Activated T-cell treated with anti-CD3 and anti-CD28 coated beads for 1 hour (primary cell): ENCODE results near the gene ERVV-1.
"Not testable (repeated sequence)": the region's sequence is repeated elsewhere in the genome, so short reads cannot be mapped to it uniquely, and the experiment has no call there.

Experiments
- DNase-seq: peaks from one replicate; pipeline ENCODE4 v3.0.0-alpha.2; 2020; ENCODE audit warnings: low read depth

The ERVV-1 gene

DNA sequence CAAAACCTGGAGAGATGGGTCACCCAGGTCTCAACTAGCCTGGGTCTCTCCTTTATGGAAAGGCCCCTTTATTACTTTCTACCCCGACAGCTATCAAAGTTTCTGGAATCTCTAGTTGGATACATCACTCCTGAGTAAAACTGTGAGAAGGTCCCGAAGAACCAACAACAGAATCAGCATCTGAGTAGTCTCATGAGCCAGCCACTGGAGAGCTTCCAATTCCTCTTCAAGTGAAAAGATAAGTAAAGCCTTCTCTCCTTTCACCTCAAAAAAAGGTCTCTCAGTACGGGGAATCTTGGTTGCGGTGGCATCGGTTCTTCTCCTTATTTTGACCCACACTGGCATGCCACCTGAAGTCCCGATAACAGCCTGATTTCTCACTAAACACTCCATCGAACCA is at the start of gene ERVV-1:
TSS of gene ERVV-1 (plus strand) at position 301 of the 400 bp plus-strand sequence. CDS start 170 bp downstream, outside the sequence.
- DNase-seq, result no peak

GRCh38 chr19:52967772-52968171 is 45.9 kb upstream of the ERVV-1 start:
- no peak for DNase-seq

DNA sequence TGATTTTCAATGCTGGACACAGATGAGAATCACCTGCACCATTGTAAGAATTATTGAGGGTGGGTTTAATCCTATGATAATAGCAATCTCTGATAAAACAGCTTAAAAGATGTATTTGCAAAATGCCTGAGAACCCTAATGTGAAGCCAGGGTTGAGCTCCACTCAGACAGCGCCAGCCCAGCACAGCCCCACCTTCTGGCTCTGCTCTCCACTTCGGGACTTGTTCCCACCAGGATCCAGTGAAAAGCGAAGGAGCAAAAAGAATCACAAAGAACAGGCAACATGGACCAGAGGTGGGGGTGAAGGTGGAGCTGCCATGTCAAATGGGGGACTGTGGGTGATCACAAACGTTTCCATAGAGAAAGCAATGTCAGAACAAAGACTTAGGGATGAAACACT is 32.4 kb upstream of the ERVV-1 start:
- no peak for DNase-seq

- not testable (repeated sequence) for DNase-seq
Observed at GRCh38 chr19:52983167-52983566, 30.6 kb upstream of the ERVV-1 start.

GRCh38 chr19:52987221-52987620 is 26.5 kb upstream of the ERVV-1 start:
- DNase-seq, result no peak

DNA sequence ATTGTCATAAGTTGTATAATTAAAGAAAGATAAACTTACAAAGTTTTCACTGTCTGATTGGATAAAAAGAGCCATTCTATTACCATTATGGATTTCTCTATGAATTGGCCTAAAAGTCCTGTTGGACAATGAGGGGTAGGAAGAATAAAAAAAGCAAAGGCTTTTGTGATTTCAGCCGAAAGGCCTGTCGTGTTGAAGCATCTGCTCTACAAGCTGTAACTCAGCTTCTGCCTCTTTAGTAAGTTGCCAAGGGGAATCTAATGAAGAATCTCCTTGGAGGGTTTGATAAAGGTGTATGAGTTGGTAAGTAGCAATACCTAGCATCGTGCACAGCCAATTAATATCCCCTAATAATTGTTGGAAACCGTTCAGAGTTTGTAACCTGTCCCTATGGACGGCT is 25.2 kb upstream of the ERVV-1 start:
- DNase-seq, result no peak

GRCh38 chr19:52990759-52991418 is 22.8 kb upstream of the ERVV-1 start:
- DNase-seq, result no peak

DNA sequence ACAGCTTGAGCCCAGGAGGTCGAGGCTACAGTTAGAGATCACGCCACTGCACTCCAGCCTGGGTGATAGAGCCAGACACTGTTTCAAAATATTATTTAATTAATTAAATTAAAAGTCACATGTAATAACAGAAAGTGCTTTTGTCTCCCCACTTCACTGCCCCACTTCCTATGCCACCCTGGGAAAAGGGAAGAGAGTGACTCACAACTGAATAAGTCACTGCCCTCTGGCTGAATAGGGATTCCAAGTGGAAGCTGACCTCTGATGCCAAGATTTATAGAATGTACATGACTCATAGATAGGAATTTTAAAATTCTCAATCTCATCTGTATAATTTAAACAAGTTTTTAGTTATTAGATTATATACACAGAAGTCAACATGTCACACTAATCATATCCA is 22.2 kb upstream of the ERVV-1 start:
- no peak for DNase-seq

- DNase-seq, result peak; percentile 1
Observed at GRCh38 chr19:52992109-52993004, 21.4 kb upstream of the ERVV-1 start.

DNA sequence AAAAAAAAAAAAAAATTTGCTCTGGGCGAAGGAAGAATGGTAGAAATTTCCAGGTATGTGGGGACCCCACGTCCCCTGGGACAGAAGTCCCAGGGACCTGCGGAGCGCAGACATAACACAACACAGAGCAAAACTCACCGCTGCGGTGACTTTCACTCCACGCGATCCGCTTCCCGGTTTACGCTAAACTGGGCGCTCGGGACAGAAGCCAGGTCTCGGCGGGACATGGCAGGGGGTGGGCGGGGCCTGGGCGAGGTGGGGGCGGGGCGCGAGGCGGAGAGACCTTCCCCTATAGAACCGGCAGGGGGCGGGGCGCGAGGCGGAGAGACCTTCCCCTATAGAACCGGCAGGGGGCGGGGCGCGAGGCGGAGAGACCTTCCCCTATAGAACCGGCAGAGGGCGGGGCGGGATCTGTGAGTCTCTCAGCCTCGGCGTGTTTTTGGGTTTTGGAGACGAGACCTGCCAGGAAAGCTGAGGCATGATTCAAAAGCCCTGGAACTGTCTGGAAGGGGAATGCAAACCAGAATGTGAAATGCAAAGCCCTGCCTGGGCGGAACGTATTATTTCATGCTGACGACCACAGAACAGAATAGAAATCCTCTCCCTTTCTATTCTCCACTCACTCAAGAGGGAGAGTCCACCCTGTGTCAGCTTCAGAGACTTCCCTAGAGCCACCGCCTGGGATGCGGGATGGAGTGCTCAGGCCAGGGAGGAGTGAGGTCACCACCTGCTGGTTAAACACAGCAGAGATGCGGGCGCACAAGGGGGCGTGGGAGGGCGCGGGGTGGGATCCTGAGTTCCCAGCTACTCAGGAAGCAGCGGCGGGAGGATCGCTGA is 20.2 kb upstream of the ERVV-1 start:
- DNase-seq, result peak; percentile 67

DNA sequence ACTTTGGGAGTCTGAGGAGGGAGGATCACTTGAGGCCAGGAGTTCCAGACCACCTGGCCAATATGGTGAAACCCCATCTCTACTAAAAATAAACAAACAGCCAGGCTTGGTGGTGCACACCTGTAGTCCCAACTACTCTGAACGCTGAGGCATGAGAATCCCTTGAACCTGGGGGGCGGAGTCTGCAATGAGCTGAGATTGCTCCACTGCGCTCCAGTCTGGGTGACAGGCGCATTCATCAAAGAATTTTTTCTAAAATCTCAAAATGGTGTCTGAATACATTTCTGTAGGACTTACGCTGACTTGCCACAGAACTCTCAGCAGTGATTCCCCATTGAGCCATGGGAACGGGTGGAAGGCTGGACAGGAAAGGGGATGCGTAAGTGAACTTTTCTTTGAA is 18.0 kb upstream of the ERVV-1 start:
- no peak for DNase-seq

- no peak for DNase-seq
Observed at GRCh38 chr19:52997975-52998374, 15.7 kb upstream of the ERVV-1 start.

DNA sequence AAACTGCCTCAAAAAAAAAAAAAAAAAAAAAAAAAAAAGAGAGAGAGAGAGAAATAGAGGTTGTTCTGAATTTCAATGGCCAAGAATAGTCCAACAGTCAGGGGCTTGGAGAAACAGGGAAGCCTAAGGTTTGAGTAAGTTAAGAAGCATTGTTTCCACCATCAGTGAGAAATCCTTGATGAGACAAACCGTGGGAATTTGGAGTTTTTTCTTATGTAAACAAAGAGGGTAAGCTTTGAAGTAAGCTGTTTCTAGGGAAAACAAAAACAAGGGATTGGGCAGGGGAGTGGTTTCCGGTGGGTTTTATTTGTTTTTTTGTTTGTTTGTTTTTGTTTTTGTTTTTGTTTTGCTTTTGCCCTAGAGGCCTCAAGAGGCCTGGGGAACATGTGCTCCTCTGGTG is 11.2 kb upstream of the ERVV-1 start:
- DNase-seq, result no peak

GRCh38 chr19:53004242-53004641 is 9.5 kb upstream of the ERVV-1 start:
- no peak for DNase-seq

DNA sequence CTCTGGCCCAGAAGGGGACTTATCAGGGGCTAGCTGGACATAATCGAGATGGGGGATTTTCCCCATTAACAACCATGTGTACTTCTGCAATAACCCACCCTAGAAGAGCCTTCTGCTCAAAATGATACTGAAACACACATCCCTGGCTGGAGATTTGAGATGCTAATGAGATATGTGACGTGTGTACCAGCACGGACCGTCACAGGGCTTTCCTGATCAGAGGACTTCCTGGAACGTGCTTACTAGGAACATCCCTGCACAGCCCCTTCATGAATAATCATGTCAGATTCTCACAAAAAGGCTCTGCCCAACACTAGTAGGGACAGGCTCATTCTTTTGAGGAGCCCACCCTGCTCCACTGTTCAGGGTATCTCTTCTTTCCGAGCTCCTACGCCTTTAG is 6.5 kb upstream of the ERVV-1 start:
- DNase-seq, result no peak

- no peak for DNase-seq
Observed at GRCh38 chr19:53007606-53008005, 6.1 kb upstream of the ERVV-1 start.

- no peak for DNase-seq
Observed at GRCh38 chr19:53008061-53008778, 5.5 kb upstream of the ERVV-1 start.

GRCh38 chr19:53010494-53010893 is 3.2 kb upstream of the ERVV-1 start:
- no peak for DNase-seq

DNA sequence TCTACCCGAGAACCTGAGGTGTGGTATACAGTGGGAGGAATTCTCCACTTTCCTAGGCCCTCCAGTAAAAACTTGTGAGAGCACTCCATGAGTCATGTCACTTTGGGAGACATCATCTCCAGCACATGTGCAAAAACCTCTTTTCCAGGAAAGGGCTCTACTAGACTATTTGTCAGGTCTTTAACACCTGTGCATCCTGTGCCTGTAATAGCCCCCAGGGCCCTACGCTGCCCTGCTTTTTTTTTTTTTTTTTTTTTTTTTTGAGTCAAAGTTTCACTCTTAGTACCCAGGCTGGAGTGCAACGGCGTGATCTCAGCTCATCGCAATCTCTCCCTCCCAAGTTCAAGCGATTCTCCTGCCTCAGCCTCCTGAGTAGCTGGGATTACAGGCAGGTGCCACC is 1.7 kb upstream of the ERVV-1 start:
- no peak for DNase-seq

DNA sequence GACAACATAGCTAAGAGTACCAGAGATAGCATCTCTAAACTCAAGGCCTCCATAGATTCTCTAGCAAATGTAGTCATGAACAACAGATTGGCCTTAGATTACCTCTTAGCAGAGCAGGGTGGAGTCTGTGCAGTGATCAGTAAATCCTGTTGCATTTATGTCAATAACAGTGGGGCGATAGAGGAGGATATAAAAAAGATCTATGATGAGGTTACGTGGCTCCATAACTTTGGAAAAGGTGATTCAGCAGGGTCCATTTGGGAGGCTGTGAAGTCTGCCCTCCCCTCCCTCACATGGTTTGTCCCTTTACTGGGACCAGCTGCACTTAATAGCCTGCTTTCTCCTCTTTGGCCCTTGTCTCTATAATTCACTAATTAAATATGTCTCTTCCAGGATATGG is 1.4 kb downstream of the ERVV-1 start:
- no peak for DNase-seq

- DNase-seq, result no peak
Observed at GRCh38 chr19:53015730-53016129, 2.0 kb downstream of the ERVV-1 start.

DNA sequence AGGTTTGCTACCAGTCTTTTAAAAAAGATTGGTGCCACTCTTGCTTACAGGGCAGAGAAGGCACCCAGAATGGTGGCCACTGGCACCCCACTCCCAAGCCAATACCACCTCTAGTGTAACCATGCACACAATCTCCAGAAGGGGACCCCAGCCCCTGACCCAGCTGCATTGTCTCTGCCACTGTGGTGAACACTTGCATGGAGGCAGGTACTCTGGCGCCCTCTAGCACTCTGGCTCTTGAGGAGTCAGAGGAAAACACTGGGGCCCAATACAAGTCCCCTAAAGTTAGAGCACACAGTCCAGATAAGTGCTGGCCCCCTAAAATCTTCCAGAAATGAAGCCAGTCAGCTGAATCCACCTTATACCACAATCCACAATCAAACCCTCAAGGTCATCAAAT is 6.0 kb downstream of the ERVV-1 start:
- DNase-seq, result no peak
